ENCODE measurements around the gene SLIT3. TPM values are rescaled to one million over a fixed set of nuclear protein-coding genes. Genes with fewer than 3 reads are reported as not detected.

The SLIT3 gene
- total and polyA plus RNA-seq, 2 donors (not counting 3 experiments of a cell fraction or from before 2014, with no cell fraction given), result 0.90 to 1.0 TPM

GRCh38 chr5:169125571-169125970 lies 175.4 kb downstream of the SLIT3 start:
- Histone ChIP-seq H3K4me2 (ENCODE audit: insufficient read depth, low read length) (no peak overlapping the region), H3K36me3 (ENCODE audit: control insufficient read depth in 2 of 2, extremely low read depth in 1 of 2, insufficient read depth in 2 of 2, low read length in 2 of 2) (no peaks in the 10 kb centered on the region), H3K27ac (ENCODE audit: insufficient read depth, low read depth, low read length) (no peak overlapping the region), H3K4me3 (replicated peaks in 1 of 3; ENCODE audit: insufficient read depth in 1 of 3, low read depth in 1 of 3, low read length in 3 of 3) (no peak overlapping the region), H3K9ac (replicated peaks; ENCODE audit: extremely low read depth, insufficient read depth, low read length) (no peak overlapping the region), H3K4me1 (ENCODE audit: control insufficient read depth, extremely low read depth, insufficient read depth, low read length) (no peaks in the 10 kb centered on the region), H3K9me3 (replicated peaks; ENCODE audit: control insufficient read depth, insufficient read depth, low read length) (no peaks in the 10 kb centered on the region), H4K20me1 (replicated peaks; ENCODE audit: control insufficient read depth, extremely low read depth, insufficient read depth, low read length) (no peaks in the 10 kb centered on the region), H3K9me1 (replicated peaks; ENCODE audit: control insufficient read depth, extremely low read depth, insufficient read depth, low read length) (no peaks in the 10 kb centered on the region), H2AFZ (ENCODE audit: low read depth, low read length) (no peak overlapping the region), H3K27me3 (ENCODE audit: control insufficient read depth in 2 of 2, insufficient read depth in 2 of 2, low read length in 2 of 2) (no peaks in the 10 kb centered on the region), H3K79me2 (ENCODE audit: control insufficient read depth, insufficient read depth, low read length) (no peaks in the 10 kb centered on the region)
- no peak for DNase-seq (ENCODE audit: low read depth, low spot score)
- intact Hi-C loops (cut with micrococcal nuclease), result no loop called here
- no TSS peak for BruUV-seq (replicated peaks)
- dilution Hi-C loops (cut with MboI; ENCODE audit: extremely low pct_ligation_motif_present, low sequenced_read_pairs), result no loop called here
- TF ChIP-seq POLR2AphosphoS5 (IDR thresholded peaks at IDR 0.05; ENCODE audit: insufficient read depth, low read depth, low read length), result no peak
- TF ChIP-seq FOS (IDR thresholded peaks at IDR 0.05; ENCODE audit: borderline replicate concordance, insufficient read depth, low read length), result no peak
- no peak for TF ChIP-seq EZH2 (IDR thresholded peaks at IDR 0.05; ENCODE audit: borderline replicate concordance, low read depth, low read length, severe bottlenecking)
- no peak for TF ChIP-seq GATA2 (IDR thresholded peaks at IDR 0.05; ENCODE audit: insufficient read depth, insufficient read length, low read depth, low read length)
- no peak for TF ChIP-seq CTCF (IDR thresholded peaks at IDR 0.05; ENCODE audit: extremely low read depth in 1 of 2, insufficient read depth in 1 of 2, low read depth in 1 of 2, low read length in 2 of 2)
- no peak for TF ChIP-seq MAX (IDR thresholded peaks at IDR 0.05; ENCODE audit: insufficient read depth, insufficient read length)
- no peak for TF ChIP-seq MYC (IDR thresholded peaks at IDR 0.05; ENCODE audit: low read depth, low read length)
- TF ChIP-seq POLR2A (IDR thresholded peaks at IDR 0.05; ENCODE audit: low read depth, low read length), result no peak
- CTCF ChIA-PET, result no interaction called here
- POLR2A ChIA-PET, result no interaction called here
- FAIRE-seq, result no peak
